HepG2 (cell line): ENCODE data around the gene HEPN1. TPM values are rescaled to one million over a fixed set of nuclear protein-coding genes. Genes with fewer than 3 reads are reported as not detected.

Experiments used
- ATAC-seq: fragments of 200-7000 bp; cut with Tn5 transposase; 3 replicates; pipeline ENCODE4 v1.9.1; 2020; ENCODE audit warnings: mild to moderate bottlenecking, moderate library complexity
- BruUV-seq: library from RNA; stranded (reverse); fragments of 400-500 nt; replicated peaks from 2 replicates; lab custom pipeline; 2021; lab: Mats Ljungman, UMichigan
- CTCF ChIA-PET: fragments of 300-600 bp; formaldehyde crosslinking; extraction: SDS; loops from one replicate; lab custom pipeline; 2021; ENCODE audit warnings: low total read pairs, inconsistent platforms, low intra/inter-chr PET ratio; lab: Yijun Ruan, JAX
- POLR2A ChIA-PET: fragments of 350-600 bp; sonication (Branson Sonifier 250); formaldehyde crosslinking; loops from one replicate; lab custom pipeline; 2020; ENCODE audit warnings: antibody characterized with exemption, inconsistent platforms; lab: Yijun Ruan, JAX
- DNase-seq: peaks from one replicate; pipeline ENCODE4 v3.0.0-alpha.2; 2015; ENCODE audit warnings: low spot score
- FAIRE-seq: peaks from 3 replicates; lab custom pipeline; 2011; peaks lifted over from hg19 to GRCh38; lab: Jason Lieb, UNC
- H2AFZ ChIP-seq: one replicate; pipeline ENCODE4 v1.6.1; 2011; ENCODE audit warnings: low read length, inconsistent platforms
- H3K27ac ChIP-seq: fragments of 300-600 bp; 3 replicates; pipeline ENCODE4 v1.8.0; 2011; ENCODE audit warnings: mixed run types, mild to moderate bottlenecking, mixed read lengths, low read length, inconsistent platforms; ENCODE audit not compliant: insufficient read depth; ENCODE audit errors: extremely low read length
- H3K27me3 ChIP-seq, 2 experiments: fragments of 200-600 bp in 1 of 2; 2 replicates in 1 of 2; 3 replicates in 1 of 2; pipeline versions ENCODE4 v1.6.0 to v1.8.0; 2011; ENCODE audit warnings: low read length in 2 of 2, mild to moderate bottlenecking in 2 of 2, moderate library complexity in 2 of 2, inconsistent platforms in 1 of 2; ENCODE audit not compliant: insufficient read depth in 2 of 2, control insufficient read depth in 1 of 2
- H3K36me3 ChIP-seq, 2 experiments: fragments of 200-600 bp in 1 of 2; replicated peaks in 1 of 2; 2 replicates in 1 of 2; 3 replicates in 1 of 2; pipeline versions ENCODE4 v1.5.1 to v1.8.0; 2011; ENCODE audit warnings: low read length in 2 of 2, inconsistent platforms in 1 of 2; ENCODE audit not compliant: insufficient read depth in 2 of 2, control insufficient read depth in 1 of 2
- H3K4me1 ChIP-seq: 2 replicates; pipeline ENCODE4 v1.5.1; 2012; ENCODE audit warnings: low read length, inconsistent platforms; ENCODE audit not compliant: insufficient read depth
- H3K4me2 ChIP-seq: 2 replicates; pipeline ENCODE4 v1.6.0; 2011; ENCODE audit warnings: low read depth, low read length, inconsistent platforms
- H3K4me3 ChIP-seq, 3 experiments: fragments of 200-600 bp in 1 of 3; sonication (generic), shearing (Covaris generic) in 1 of 3; replicated peaks in 1 of 3; 2 replicates each; pipeline ENCODE4 v1.5.1; 2011 to 2016; ENCODE audit warnings: low read length in 3 of 3, inconsistent platforms in 2 of 3, low read depth in 2 of 3, mild to moderate bottlenecking in 2 of 3, control low read depth in 1 of 3, mixed read lengths in 1 of 3; ENCODE audit not compliant: insufficient read depth in 1 of 3
- H3K79me2 ChIP-seq: one replicate; pipeline ENCODE4 v1.6.1; 2011; ENCODE audit warnings: low read length, inconsistent platforms; ENCODE audit not compliant: insufficient read depth
- H3K9ac ChIP-seq: 2 replicates; pipeline ENCODE4 v1.6.0; 2011; ENCODE audit warnings: mild to moderate bottlenecking, low read depth, low read length, inconsistent platforms; ENCODE audit not compliant: insufficient read depth
- H3K9me3 ChIP-seq: 2 replicates; pipeline ENCODE4 v1.5.1; 2012; ENCODE audit warnings: mild to moderate bottlenecking, low read length
- H4K20me1 ChIP-seq: 2 replicates; pipeline ENCODE4 v1.6.0; 2011; ENCODE audit warnings: inconsistent platforms, mild to moderate bottlenecking, low read length, moderate library complexity; ENCODE audit not compliant: insufficient read depth
- E2F5 ChIP-seq: sonication (generic); formaldehyde crosslinking; conservative IDR thresholded peaks from 2 replicates; pipeline ENCODE4 v1.4.0; 2020; ENCODE audit warnings: missing genetic modification reagents
- HOXA3 ChIP-seq: sonication (generic); formaldehyde crosslinking; IDR thresholded peaks from 2 replicates; pipeline ENCODE4 v1.5.0; 2020; ENCODE audit warnings: missing genetic modification reagents
- MXD1 ChIP-seq: sonication (generic); formaldehyde crosslinking; IDR thresholded peaks from 2 replicates; pipeline ENCODE4 v1.4.0; 2020; ENCODE audit warnings: mild to moderate bottlenecking, missing genetic modification reagents
- PHF20 ChIP-seq: sonication (generic); formaldehyde crosslinking; IDR thresholded peaks from 2 replicates; pipeline ENCODE4 v1.5.0; 2020; ENCODE audit warnings: mild to moderate bottlenecking, missing genetic modification reagents
- TAF1 ChIP-seq: sonication (generic); formaldehyde crosslinking; IDR thresholded peaks from 2 replicates; pipeline ENCODE4 v1.4.0; 2020; ENCODE audit warnings: missing genetic modification reagents
- ZBTB44 ChIP-seq: sonication (generic); formaldehyde crosslinking; IDR thresholded peaks from 2 replicates; pipeline ENCODE4 v1.4.0; 2020; ENCODE audit warnings: missing genetic modification reagents
- ZFP82 ChIP-seq: sonication (generic); formaldehyde crosslinking; IDR thresholded peaks from 2 replicates; pipeline ENCODE4 v1.5.1; 2020; ENCODE audit warnings: mild to moderate bottlenecking, missing genetic modification reagents, borderline replicate concordance
- ZNF253 ChIP-seq: sonication (generic); formaldehyde crosslinking; IDR thresholded peaks from 2 replicates; pipeline ENCODE4 v1.8.0; 2022; ENCODE audit warnings: mild to moderate bottlenecking, missing genetic modification reagents, borderline replicate concordance
- ZNF512 ChIP-seq: sonication (generic); formaldehyde crosslinking; IDR thresholded peaks from 2 replicates; pipeline ENCODE4 v1.4.0; 2020; ENCODE audit warnings: mild to moderate bottlenecking, missing genetic modification reagents
- WGBS: methylation state at CpG from one replicate; pipeline ENCODE4 v1.1.6; 2017; ENCODE audit warnings: low lambda C conversion rate; 5-methylcytosine and 5-hydroxymethylcytosine counted together
- in situ Hi-C: cut with HindIII; loops from 2 replicates; pipeline ENCODE4 v1.10.0; 2017; ENCODE audit warnings: low pct_unique_long_range_greater_than_20kb; ENCODE audit not compliant: extremely low pct_ligation_motif_present
- intact Hi-C: fragments of 100-400 bp; cut with micrococcal nuclease; formaldehyde crosslinking; loops from one replicate; pipeline ENCODE4 v1.10.0; 2022; ENCODE audit not compliant: unreplicated experiment
- polyA plus RNA-seq, 8 experiments: library from polyadenylated mRNA; depleted of rRNA in 3 of 8; stranded (reverse) in 7 of 8; unstranded in 1 of 8; fragments of >200 nt; fragmentation: Illumina TruSeq in 4 of 8; extraction: Trizol in 4 of 8; gene quantifications; 2 replicates each; pipeline versions ENCODE4 v1.2.1 to v1.2.3, GENCODE V29; 2011 to 2016; ENCODE audit warnings: low read depth in 4 of 8, missing spikeins in 1 of 8, mixed read lengths in 1 of 8; ENCODE audit not compliant: insufficient read depth in 1 of 8
- total RNA-seq, 5 experiments: library from RNA; depleted of rRNA; stranded (reverse); fragments of >200 nt; fragmentation: Illumina TruSeq; extraction: Trizol; gene quantifications; 2 replicates each; pipeline ENCODE4 v1.2.3, GENCODE V29; 2016; ENCODE audit warnings: low read depth in 1 of 5

The HEPN1 gene
- total and polyA plus RNA-seq, 2 of the 13 experiments (the other 11 are each of a cell fraction or from before 2014, with no cell fraction given): not detected

- in situ Hi-C loops (loop anchor here (5.0 kb wide), 1 partner anchor 77 kb away; the partner anchor contains the start of gene CCDC15), intact Hi-C loops (no loop called here)
- TF ChIP-seq TAF1 (CRISPR knock-in tag) (no peak), PHF20 (CRISPR knock-in tag) (0 out of 2 replicates have a peak, but pooled peaks have one; percentile 10)
- CTCF ChIA-PET: interaction anchor here (1.7 kb wide), 1 partner anchor 8 kb away, joined by 5 read pairs; no protein-coding TSS in a partner anchor
- H3K36me3 ChIP-seq: no peaks in the 10 kb centered on the region
- H3K4me2 ChIP-seq: peak overlapping the region; percentile 86
- H2AFZ ChIP-seq: no peak overlapping the region
- 57% methylated on average over 3 of the region's 3 CpGs for WGBS
- ATAC-seq: no peak
- no TSS peak for BruUV-seq
- no peaks in the 10 kb centered on the region for H3K9me3 ChIP-seq
- no peaks in the 10 kb centered on the region for H3K79me2 ChIP-seq
- H3K4me1 ChIP-seq: peaks cover 40% of the 10 kb centered on the region
- no peak for DNase-seq
- no peak overlapping the region for H3K27ac ChIP-seq
- no peak overlapping the region for H3K9ac ChIP-seq
- peaks cover 2 to 67% of the 10 kb centered on the region in 2 experiments; a peak in 4 of 5 replicates for H3K27me3 ChIP-seq
- no peaks in the 10 kb centered on the region for H4K20me1 ChIP-seq
- H3K4me3 ChIP-seq: peak overlapping the region in 1 of 3 experiments; percentile 78; a peak in 2 of 6 replicates
- no peak for FAIRE-seq
- POLR2A ChIA-PET: interaction anchor here (1.3 kb wide), 2 partner anchors 61 to 74 kb away, joined by 3 to 7 read pairs; partner anchors contain the start of gene HEPACAM
These were observed 43.6 kb upstream of the HEPN1 start for GRCh38 chr11:124875401-124875800.

GRCh38 chr11:124875943-124876817 lies 42.9 kb upstream of the HEPN1 start:
- Histone ChIP-seq H3K4me1 (peaks cover 47% of the 10 kb centered on the region), H4K20me1 (no peaks in the 10 kb centered on the region), H3K27me3 (peaks cover 2 to 63% of the 10 kb centered on the region in 2 experiments; a peak in 4 of 5 replicates), H3K27ac (no peak overlapping the region), H3K79me2 (no peaks in the 10 kb centered on the region), H3K4me3 (peak overlapping the region; percentile 51 to 78 (median 64)), H3K4me2 (peak overlapping the region; percentile 86), H3K9ac (peak overlapping the region; percentile 30; the same call in 1 of the 2 replicates), H2AFZ (no peak overlapping the region), H3K9me3 (no peaks in the 10 kb centered on the region), H3K36me3 (no peaks in the 10 kb centered on the region)
- intact Hi-C loops: loop anchor here (2.0 kb wide), 1 partner anchor 59 kb away; no protein-coding TSS in a partner anchor
- ATAC-seq (peak; percentile 93), FAIRE-seq (no peak), DNase-seq (peak; percentile 54)
- POLR2A ChIA-PET: interaction anchor here (0.6 to 1.3 kb wide), 7 partner anchors 58 to 253 kb away, joined by 3 to 8 read pairs (median 3); partner anchors contain the start of genes CCDC15, HEPACAM, SIAE and TBRG1
- WGBS: 6% methylated on average over 16 of the region's 69 CpGs
- in situ Hi-C loops: loop anchor here (5.0 kb wide), 1 partner anchor 76 kb away; the partner anchor contains the start of gene CCDC15
- no TSS peak for BruUV-seq
- CTCF ChIA-PET: interaction anchor here (1.7 kb wide), 1 partner anchor 9 kb away, joined by 5 read pairs; no protein-coding TSS in a partner anchor
- TF ChIP-seq MXD1 (CRISPR knock-in tag): peak; percentile 63; the same call in 1 of the 2 replicates
- 0 out of 2 replicates have a peak, but pooled peaks have one; percentile 31 for TF ChIP-seq ZBTB44 (CRISPR knock-in tag)
- TF ChIP-seq ZFP82 (CRISPR knock-in tag): no peak
- peak; percentile 77 for TF ChIP-seq HOXA3 (CRISPR knock-in tag)
- 0 out of 2 replicates have a peak, but pooled peaks have one; percentile 30 for TF ChIP-seq ZNF512 (CRISPR knock-in tag)
- no peak for TF ChIP-seq E2F5 (CRISPR knock-in tag)
- TF ChIP-seq ZNF253 (CRISPR knock-in tag): peak; percentile 76; the same call in 1 of the 2 replicates
